NCI-H82 (cell line): ENCODE measurements around the gene AFF1.

Experiments
- DNase-seq: peaks from one replicate; lab custom pipeline; 2025; lab: John Stamatoyannopoulos, UW

Gene AFF1

GRCh38 chr4:86934771-86935565 lies at the start of gene AFF1:
AFF1 (plus strand) TSS chr4:86935011; CDS start chr4:86948534, 13,523 bp downstream.
- peak; percentile 93 for DNase-seq

DNA sequence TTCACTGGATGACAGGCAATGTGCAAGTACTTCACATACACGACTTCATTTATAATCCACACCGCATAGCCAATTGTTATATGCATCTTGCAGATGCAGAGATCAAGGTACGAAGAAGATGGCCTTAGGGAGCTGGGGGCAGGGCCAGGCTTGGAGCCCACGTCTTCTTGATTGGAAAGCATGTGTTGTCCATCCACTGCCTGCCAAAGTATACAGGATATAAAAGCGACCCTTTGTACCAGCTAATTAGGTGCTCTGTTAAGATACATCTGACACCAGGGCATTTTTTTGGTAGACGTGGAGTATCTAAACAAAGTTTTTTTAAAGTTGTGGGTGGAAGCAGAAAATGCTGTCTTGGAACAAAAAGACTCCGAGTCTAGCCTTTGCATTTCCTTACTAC lies 44.0 kb upstream of the AFF1 start:
- DNase-seq, result peak; percentile 18

GRCh38 chr4:86891762-86892635 lies 42.8 kb upstream of the AFF1 start, which contains the start of gene C4orf36:
C4orf36 (minus strand) TSS chr4:86892422; CDS start chr4:86891520, 902 bp downstream.
- DNase-seq, result peak; percentile 75

DNA sequence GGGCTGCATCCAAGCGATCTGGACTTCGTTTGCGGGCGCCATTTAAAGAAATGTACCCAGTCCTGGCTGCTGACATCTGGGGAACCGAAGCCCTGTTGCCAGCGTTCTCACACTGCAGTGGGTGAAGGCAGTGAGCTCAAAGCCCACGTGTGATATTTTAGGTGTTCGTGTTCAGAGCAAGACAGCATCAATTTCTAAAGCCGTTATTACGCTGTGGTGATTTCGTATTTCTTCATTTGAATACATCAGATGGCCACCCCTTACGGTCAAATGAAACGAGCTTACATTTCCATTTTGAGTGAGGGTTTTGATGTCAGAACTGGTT lies 42.2 kb upstream of the AFF1 start:
- no peak for DNase-seq

GRCh38 chr4:86893136-86893535 lies 41.7 kb upstream of the AFF1 start:
- DNase-seq, result no peak

GRCh38 chr4:86894455-86894854 lies 40.4 kb upstream of the AFF1 start:
- DNase-seq, result no peak

DNA sequence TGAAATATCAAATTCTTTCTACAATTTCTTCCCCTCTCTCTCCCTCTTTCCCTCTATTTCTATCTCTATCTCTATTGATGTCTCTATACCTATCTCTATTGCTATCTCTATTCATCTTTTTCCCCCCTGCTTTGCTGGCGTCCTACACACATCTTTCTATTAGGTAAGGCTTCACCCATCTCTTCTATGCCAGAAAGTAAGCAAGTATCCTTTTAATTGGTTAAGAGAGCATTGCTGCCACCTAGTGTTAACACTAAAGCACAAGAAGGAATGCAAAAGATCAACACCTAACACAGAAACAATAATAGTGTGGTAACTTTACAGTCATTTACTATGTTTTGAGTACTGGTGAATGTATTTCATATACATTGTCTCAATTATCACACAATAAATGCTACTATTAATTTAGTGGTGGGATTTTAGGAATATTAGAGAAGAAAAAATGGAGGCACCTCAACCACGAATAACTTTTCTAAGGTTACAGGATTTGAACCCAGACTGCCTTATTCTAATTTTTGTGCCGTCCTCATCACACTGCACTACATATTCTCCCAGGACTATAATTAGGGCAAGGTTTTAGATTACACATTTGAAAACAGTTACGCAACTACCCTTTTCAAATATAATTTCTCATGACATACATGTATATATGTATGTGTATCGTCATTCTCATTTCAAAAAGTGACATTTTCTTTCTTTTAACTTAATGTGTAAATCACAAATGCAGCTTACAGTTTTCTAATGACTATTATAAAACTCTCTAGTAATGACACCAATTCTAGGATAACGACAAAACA lies 38.9 kb upstream of the AFF1 start:
- DNase-seq, result peak; percentile 81

- no peak for DNase-seq
Measured at GRCh38 chr4:86896596-86896995, 38.2 kb upstream of the AFF1 start.

GRCh38 chr4:86898562-86898961 lies 36.2 kb upstream of the AFF1 start:
- peak; percentile 31 for DNase-seq

- DNase-seq, result no peak
Measured at GRCh38 chr4:86901864-86902263, 32.9 kb upstream of the AFF1 start.

DNA sequence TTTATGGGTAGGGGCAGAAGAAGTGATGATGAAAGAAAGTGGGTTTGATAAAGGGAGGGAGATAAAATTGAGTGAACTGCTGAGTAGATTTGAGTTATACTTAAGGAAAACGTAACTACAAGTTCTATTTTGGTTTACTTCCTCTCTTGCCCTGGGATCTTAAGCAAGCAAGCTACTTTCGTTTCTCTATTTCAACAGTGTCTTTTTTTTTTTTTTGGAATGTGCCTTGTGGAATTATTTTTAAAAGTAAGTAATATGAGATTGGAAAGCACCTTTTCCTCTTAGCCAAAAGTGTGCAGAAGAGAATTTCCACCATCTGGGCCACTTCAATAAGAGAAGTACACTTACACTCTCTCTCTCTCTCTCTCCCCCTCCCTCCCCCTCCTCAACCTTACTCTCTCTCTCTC lies 26.6 kb upstream of the AFF1 start:
- DNase-seq, result no peak

- DNase-seq, result no peak
Measured at GRCh38 chr4:86909546-86910295, 25.1 kb upstream of the AFF1 start.

- DNase-seq, result no peak
Measured at GRCh38 chr4:86910369-86910768, 24.4 kb upstream of the AFF1 start.

- no peak for DNase-seq
Measured at GRCh38 chr4:86910820-86911684, 23.8 kb upstream of the AFF1 start.

- no peak for DNase-seq
Measured at GRCh38 chr4:86916392-86916791, 18.4 kb upstream of the AFF1 start.

GRCh38 chr4:86917212-86918039 lies 17.4 kb upstream of the AFF1 start:
- DNase-seq, result no peak

GRCh38 chr4:86918539-86919072 lies 16.2 kb upstream of the AFF1 start:
- DNase-seq, result no peak

GRCh38 chr4:86919561-86920223 lies 15.1 kb upstream of the AFF1 start:
- no peak for DNase-seq
